Measurements from ENCODE around the gene SLC7A5. TPM values are rescaled to one million over a fixed set of nuclear protein-coding genes. Genes with fewer than 3 reads are reported as not detected.

The SLC7A5 gene
- total RNA-seq, 2 experiments from 2014 or later = 178 to 187 TPM

DNA sequence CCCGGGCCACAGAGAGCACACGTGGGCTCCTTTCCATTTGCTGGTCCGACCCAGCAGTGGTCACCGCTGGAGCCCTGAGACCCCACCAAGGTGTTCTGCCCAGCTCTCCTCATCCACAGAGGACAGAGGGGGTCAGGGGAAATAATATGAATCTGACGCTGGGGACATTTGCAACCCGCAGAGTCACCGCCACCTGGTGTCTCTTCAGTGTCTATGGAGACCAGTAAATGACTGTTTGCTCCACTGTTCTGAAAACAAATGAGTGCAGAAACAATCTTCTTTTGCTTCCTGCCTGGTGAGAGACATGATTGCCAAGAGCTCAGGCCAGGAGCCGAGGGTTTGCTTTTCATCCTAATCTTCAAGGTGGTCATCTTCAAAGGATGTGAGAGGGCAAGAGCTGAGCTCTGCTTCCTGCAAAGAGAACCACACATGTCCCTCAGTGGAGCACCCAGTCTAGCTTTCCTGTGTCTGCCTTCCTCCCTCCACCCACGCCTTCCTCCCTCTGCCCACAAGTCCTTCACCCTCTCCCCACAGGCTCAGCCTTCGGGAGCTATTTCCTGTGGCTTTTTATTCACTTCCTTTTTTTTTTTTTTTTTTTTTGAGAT is 88.8 kb downstream of the SLC7A5 start:
- DNase-seq = peak; percentile 69
- Mint-ChIP-seq H3K36me3 (ENCODE audit: low read depth) (peaks cover 2% of the 10 kb centered on the region), H3K4me1 (peaks cover 54% of the 10 kb centered on the region), H3K27ac (peak overlapping the region; percentile 97), H3K9me3 (no peaks in the 10 kb centered on the region), H3K27me3 (peaks cover 2% of the 10 kb centered on the region), H3K4me3 (peak overlapping the region; percentile 53)
- ChIA-PET POLR2A (interaction anchor here (0.7 to 5.3 kb wide), 17 partner anchors 10 to 176 kb away, joined by 3 to 187 read pairs (median 9); partner anchors contain the start of genes BANP, KLHDC4 and SLC7A5), CTCF (interaction anchor here (0.5 to 5.7 kb wide), 19 partner anchors 10 to 675 kb away, joined by 3 to 454 read pairs (median 7); partner anchors contain the start of genes KLHDC4 and SLC7A5)

Other genes starting within 250 kb of the SLC7A5 start
- gene KLHDC4, start 103.5 kb downstream of the SLC7A5 start, total RNA-seq = 10 to 100 TPM; 82.1 to 84.9 TPM
- not detected for gene CA5A, start 67.0 kb upstream of the SLC7A5 start, total RNA-seq
- gene BANP, start 81.9 kb upstream of the SLC7A5 start, total RNA-seq = 10 to 100 TPM; 33.6 to 38.9 TPM

All from activated CD4-positive, alpha-beta memory T cell treated with anti-CD3 and anti-CD28 coated beads, Interleukin-2, amount 10 ng/mL, durations not matched to agents 7 days and 5 days (primary cell).